Pons (tissue), 1 donor: Measurements from ENCODE around the gene GABARAP.
A peak's percentile ranks its signal among the peaks of the same experiment; 100 is the strongest.

ENCODE experiments used
- DNase-seq: peaks from one replicate; pipeline ENCODE4 v3.0.0-alpha.2; 2016; ENCODE audit warnings: low spot score

GABARAP gene

GRCh38 chr17:7241783-7242716 lies at the start of gene GABARAP:
Gene GABARAP, minus strand, starts transcription at chr17:7242449. Its CDS starts 119 bp downstream, at chr17:7242330.
- DNase-seq, result peak; percentile 94

DNA sequence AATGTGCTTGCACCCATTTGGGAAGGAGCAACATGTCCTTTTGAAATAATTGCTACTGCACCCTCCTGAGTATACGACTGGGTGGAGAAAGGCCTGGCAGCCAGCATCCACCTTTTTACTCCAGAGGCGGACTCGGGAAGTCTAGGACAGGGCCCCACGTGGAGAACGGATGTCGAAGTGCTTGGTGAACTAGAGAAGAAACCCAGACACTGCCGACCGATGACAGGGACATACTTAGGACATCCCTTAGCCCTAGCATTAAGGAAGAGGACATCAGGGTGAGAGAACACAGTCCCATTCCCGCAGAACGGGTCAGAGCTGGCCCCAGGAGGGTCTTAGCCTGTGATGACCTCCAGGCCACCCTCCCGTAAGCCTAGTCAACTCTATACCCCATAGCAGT lies 48.4 kb upstream of the GABARAP start:
- DNase-seq, result no peak

GRCh38 chr17:7290166-7290565 lies 47.9 kb upstream of the GABARAP start:
- no peak for DNase-seq

GRCh38 chr17:7289256-7290032 lies 47.2 kb upstream of the GABARAP start:
- no peak for DNase-seq

DNA sequence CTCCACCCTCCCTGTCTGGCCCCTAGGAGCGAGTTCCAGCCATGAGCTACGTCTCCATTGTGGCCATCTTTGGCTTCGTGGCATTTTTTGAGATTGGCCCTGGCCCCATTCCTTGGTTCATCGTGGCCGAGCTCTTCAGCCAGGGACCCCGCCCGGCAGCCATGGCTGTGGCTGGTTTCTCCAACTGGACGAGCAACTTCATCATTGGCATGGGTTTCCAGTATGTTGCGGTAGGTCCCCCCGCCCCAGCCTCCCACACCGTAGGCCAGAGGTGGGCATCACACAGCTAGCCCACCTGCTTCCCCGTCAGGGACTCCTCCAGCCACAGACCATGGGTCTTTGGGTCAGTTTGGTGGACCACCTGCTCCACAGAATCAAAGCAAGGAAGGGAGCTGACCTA lies 43.4 kb upstream of the GABARAP start:
- DNase-seq, result no peak

- DNase-seq, result no peak
Measured at GRCh38 chr17:7284911-7285310, 42.7 kb upstream of the GABARAP start.

GRCh38 chr17:7283471-7284216 lies 41.4 kb upstream of the GABARAP start:
- DNase-seq, result no peak

GRCh38 chr17:7282752-7283321 lies 40.6 kb upstream of the GABARAP start:
- DNase-seq, result no peak

DNA sequence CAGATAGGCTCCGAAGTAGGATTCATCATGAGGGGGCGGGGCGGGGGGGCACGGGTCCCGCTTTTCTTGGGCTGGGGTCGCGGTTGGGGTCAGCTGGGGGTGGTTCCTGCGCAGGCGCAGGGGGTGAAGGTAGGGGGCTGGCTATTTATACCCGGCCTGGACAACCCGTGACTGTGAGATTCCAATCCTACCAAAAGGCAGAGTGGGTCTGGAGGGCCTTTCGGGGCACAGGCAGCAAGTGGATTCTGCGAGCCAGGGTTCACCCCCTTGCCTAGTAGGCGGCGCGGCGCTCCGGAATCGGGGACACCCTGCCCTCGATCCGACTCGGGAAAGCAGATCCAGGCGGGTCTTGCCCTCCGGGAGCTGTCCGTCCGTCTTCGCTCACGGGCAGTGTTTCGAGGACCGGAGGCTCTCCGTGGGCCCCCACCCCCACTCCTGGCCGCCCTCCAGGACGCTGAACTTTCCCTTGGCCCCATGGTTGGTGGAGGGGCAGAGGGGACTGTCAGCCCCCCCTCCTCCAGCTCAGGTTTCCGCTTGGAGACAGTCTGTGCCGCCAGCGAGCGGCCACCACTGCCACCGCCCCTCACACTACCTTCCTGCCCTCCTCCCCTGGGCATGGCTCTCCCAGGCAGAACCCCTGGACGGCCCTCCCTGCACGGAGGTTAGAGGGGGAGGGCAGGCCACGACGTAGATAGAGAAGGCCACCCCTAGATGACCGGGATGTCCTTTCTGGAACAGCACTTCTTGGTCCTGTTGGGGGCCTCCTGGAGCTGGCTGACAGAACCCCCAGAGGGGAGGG lies 39.9 kb upstream of the GABARAP start:
- DNase-seq, result no peak

DNA sequence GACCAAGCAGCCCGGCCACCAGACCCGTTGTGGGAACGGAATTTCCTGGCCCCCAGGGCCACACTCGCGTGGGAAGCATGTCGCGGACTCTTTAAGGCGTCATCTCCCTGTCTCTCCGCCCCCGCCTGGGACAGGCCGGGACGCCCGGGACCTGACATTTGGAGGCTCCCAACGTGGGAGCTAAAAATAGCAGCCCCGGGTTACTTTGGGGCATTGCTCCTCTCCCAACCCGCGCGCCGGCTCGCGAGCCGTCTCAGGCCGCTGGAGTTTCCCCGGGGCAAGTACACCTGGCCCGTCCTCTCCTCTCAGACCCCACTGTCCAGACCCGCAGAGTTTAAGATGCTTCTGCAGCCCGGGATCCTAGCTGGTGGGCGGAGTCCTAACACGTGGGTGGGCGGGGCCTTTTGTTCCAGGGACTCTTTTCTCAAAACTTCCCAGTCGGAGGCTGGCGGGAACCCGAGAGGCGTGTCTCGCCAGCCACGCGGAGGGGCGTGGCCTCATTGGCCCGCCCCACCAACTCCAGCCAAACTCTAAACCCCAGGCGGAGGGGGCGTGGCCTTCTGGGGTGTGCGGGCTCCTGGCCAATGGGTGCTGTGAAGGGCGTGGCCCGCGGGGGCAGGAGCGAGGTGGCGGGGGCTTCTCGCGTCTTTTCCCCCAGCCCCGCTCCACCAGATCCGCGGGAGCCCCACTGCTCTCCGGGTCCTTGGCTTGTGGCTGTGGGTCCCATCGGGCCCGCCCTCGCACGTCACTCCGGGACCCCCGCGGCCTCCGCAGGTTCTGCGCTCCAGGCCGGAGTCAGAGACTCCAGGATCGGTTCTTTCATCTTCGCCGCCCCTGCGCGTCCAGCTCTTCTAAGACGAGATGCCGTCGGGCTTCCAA lies 39.1 kb upstream of the GABARAP start, which contains the start of gene SLC2A4:
SLC2A4 (plus strand) TSS at position 645 of the 879 bp plus-strand sequence; CDS start at position 862, 217 bp downstream.
- DNase-seq, result peak; percentile 76

GRCh38 chr17:7280519-7281073 lies 38.3 kb upstream of the GABARAP start:
- peak; percentile 67 for DNase-seq

DNA sequence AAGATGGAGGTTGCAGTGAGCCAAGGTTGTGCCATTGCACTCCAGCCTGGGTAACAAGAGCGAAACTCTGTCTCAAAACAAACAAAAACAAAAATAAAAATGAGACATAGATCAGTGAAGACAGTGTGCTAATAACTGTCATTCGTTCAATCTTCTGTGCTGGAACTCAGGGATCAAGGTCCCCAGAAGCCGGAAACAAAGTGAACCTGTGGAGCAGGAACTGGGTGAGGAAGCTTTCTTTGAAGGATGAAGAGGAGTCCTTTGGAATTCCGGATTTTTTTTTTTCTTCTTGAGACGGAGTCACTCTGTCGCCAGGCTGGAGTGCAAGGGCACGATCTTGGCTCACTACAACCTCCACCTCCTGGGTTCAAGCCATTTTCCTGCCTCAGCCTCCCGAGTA lies 37.2 kb upstream of the GABARAP start:
- DNase-seq, result no peak

DNA sequence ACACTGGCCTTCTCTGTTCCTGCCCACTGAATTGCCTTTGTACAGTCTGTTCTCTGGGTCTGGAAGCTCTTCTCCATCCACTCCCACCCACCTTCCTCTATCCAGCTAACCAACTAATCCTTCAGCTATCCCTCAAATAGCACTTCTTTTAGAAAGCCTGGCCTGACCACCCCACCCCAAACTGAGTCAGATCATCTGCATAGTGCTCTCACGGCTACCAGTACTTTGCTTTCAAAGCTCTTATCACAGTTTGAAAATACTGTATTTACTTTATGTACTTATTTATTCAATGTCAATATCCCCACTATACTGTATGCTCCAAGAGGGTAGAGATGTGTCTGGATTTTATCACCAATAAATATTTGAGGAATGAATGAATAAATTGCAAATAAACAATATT lies 24.5 kb upstream of the GABARAP start:
- no peak for DNase-seq

DNA sequence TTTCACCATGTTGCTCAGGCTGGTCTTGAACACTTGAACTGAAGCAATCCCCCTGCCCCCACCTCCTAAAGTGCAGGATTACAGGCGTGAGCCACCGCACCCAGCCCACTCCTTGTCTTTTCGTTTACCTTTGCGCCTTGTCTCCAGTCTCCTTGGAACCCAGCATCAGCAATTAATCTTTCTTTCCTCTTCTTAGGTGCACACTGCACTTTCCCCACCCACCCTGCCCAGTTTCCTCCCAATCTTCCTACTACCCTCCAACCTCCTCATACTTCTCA lies 21.5 kb upstream of the GABARAP start:
- DNase-seq, result no peak

GRCh38 chr17:7262935-7263800 lies 20.9 kb upstream of the GABARAP start:
- DNase-seq, result no peak

DNA sequence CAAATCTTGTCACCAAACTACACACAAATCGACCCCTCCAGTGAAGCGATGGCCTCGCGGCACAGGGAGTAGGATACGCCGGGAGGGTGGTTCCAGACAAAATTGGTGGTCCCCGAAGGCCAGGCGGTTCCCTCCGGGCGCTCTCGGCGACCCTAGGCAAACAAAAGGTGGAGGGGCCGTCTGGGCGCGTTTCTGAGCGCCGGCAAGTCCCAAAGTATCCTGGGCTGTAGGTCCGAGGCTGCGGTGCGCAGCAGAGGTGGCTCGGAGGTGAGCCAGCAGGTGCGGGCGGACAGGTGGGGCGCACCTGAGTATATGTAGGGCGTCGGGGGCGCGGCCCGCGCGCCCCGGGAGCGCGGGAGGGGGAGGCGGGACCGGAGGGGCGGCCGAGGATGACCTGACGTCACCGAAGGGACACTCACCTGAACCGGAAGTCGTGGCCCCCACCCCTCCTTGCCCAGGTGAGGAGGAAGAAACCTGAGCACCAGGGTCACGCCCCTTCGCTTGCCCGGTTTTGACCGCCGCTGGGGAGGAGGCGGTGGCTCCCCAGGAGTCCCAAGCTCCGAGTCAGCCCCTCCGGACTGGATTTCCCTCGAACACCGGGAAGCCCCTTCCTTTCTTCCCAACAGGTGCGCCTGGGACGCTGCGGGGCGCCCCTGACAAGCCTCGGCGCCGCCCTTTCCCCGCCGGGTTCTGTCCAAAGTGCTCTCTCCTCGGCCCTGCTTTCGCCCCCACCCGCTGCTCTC lies 20.1 kb upstream of the GABARAP start, which contains the start of gene CLDN7:
CLDN7 (minus strand) TSS at position 287 of the 743 bp plus-strand sequence. CDS start 435 bp downstream, outside the sequence.
- DNase-seq, result no peak

DNA sequence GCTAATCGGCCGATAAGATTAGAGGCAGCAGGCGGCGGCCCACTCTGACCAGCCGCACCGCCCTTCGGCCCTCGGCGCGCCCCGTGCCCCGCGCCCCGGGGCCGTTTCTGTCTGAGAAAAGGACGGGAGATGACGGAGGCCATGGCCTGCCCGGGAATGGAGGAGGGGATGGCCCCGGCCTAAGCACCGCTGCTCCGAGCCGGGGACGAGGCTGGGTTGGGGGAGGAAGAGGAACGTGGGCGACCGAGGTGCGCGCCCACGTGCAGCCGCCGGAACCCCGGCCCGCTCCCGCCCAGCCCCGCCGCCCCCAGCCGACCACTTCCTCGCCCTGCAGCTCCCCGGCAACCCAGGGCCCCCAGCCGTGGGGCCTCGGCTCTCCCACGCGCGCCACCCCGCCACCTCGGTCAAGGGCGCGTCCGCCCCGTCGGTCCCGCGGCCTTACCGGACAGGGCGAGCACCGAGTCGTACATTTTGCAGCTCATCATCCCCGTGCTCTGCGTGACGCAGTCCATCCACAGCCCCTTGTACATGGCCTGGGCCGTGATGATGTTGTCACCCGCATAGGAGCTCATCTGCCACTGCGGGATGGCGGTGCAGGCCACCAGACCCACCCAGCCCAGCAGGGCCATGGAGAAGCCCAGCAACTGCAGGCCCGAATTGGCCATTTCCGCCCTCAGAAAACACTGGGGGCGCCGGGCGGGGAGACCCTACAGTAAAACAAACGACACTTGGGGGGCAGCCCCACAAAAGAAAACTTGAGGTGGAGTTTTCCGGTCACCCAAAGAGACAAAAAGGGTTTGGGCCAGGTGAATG lies 19.3 kb upstream of the GABARAP start:
- DNase-seq, result no peak
